ENCODE results near the gene PLAAT4. TPM values are rescaled to one million over a fixed set of nuclear protein-coding genes. Genes with fewer than 3 reads are reported as not detected.
A peak's percentile ranks its signal among the peaks of the same experiment; 100 is the strongest.
"Not testable (repeated sequence)": the region's sequence is repeated elsewhere in the genome, so short reads cannot be mapped to it uniquely, and the experiment has no call there.

PLAAT4 gene
- total RNA-seq, 3 donors from 2014 or later: 5.7 to 8.0 (median 7.4) TPM

- Mint-ChIP-seq H3K4me1 (ENCODE audit: low read depth) (peaks cover 11% of the 10 kb centered on the region), H3K27me3 (ENCODE audit: low read depth) (no peaks in the 10 kb centered on the region), H3K4me3 (no peak overlapping the region), H3K36me3 (ENCODE audit: insufficient read depth) (no peaks in the 10 kb centered on the region), H3K9me3 (peaks cover 6% of the 10 kb centered on the region)
- no peak for DNase-seq
- no peak for ATAC-seq
These were observed 13.5 kb upstream of the PLAAT4 start for GRCh38 chr11:63523151-63523550.

GRCh38 chr11:63527667-63528066 is 8.9 kb upstream of the PLAAT4 start:
- DNase-seq (no peak), ATAC-seq (no peak)
- Mint-ChIP-seq H3K27me3 (ENCODE audit: low read depth) (no peaks in the 10 kb centered on the region), H3K9me3 (no peaks in the 10 kb centered on the region), H3K36me3 (ENCODE audit: insufficient read depth) (no peaks in the 10 kb centered on the region), H3K4me1 (ENCODE audit: low read depth) (peaks cover 32% of the 10 kb centered on the region), H3K4me3 (no peak overlapping the region)

GRCh38 chr11:63528156-63528555 is 8.5 kb upstream of the PLAAT4 start:
- H3K4me3 Mint-ChIP-seq; ATAC-seq; DNase-seq; H3K27me3 Mint-ChIP-seq (ENCODE audit: low read depth); H3K36me3 Mint-ChIP-seq (ENCODE audit: insufficient read depth); H3K9me3 Mint-ChIP-seq: not testable (repeated sequence)
- peaks cover 37% of the 10 kb centered on the region for H3K4me1 Mint-ChIP-seq (ENCODE audit: low read depth)

- ATAC-seq; H3K4me3 Mint-ChIP-seq; DNase-seq; H3K36me3 Mint-ChIP-seq (ENCODE audit: insufficient read depth); H3K9me3 Mint-ChIP-seq; H3K27me3 Mint-ChIP-seq (ENCODE audit: low read depth): not testable (repeated sequence)
- H3K4me1 Mint-ChIP-seq (ENCODE audit: low read depth): peaks cover 44% of the 10 kb centered on the region
These were observed 7.8 kb upstream of the PLAAT4 start for GRCh38 chr11:63528729-63529278.

GRCh38 chr11:63529373-63529772 is 7.2 kb upstream of the PLAAT4 start:
- not testable (repeated sequence) for H3K36me3 Mint-ChIP-seq (ENCODE audit: insufficient read depth); H3K4me3 Mint-ChIP-seq; H3K9me3 Mint-ChIP-seq; DNase-seq; ATAC-seq; H3K27me3 Mint-ChIP-seq (ENCODE audit: low read depth)
- peaks cover 49% of the 10 kb centered on the region for H3K4me1 Mint-ChIP-seq (ENCODE audit: low read depth)

- ATAC-seq: no peak
- Mint-ChIP-seq H3K27me3 (ENCODE audit: low read depth) (no peaks in the 10 kb centered on the region), H3K4me3 (no peak overlapping the region), H3K9me3 (no peaks in the 10 kb centered on the region), H3K4me1 (ENCODE audit: low read depth) (peaks cover 54% of the 10 kb centered on the region), H3K36me3 (ENCODE audit: insufficient read depth) (no peaks in the 10 kb centered on the region)
- no peak for DNase-seq
These were observed 6.6 kb upstream of the PLAAT4 start for GRCh38 chr11:63530021-63530420.

GRCh38 chr11:63531074-63531792 is 5.4 kb upstream of the PLAAT4 start:
- not testable (repeated sequence) for DNase-seq; H3K36me3 Mint-ChIP-seq (ENCODE audit: insufficient read depth); H3K27me3 Mint-ChIP-seq (ENCODE audit: low read depth); H3K9me3 Mint-ChIP-seq
- peak; percentile 89 to 90 for ATAC-seq
- Mint-ChIP-seq H3K4me1 (ENCODE audit: low read depth) (peaks cover 66% of the 10 kb centered on the region), H3K4me3 (peak overlapping the region; percentile 59)

GRCh38 chr11:63532117-63532516 is 4.5 kb upstream of the PLAAT4 start:
- DNase-seq (no peak), ATAC-seq (no peak)
- Mint-ChIP-seq H3K4me1 (ENCODE audit: low read depth) (peaks cover 74% of the 10 kb centered on the region), H3K27me3 (ENCODE audit: low read depth) (no peaks in the 10 kb centered on the region), H3K4me3 (peak overlapping the region; percentile 33), H3K36me3 (ENCODE audit: insufficient read depth) (no peaks in the 10 kb centered on the region), H3K9me3 (no peaks in the 10 kb centered on the region)

GRCh38 chr11:63532799-63533475 is 3.7 kb upstream of the PLAAT4 start:
- no peaks in the 10 kb centered on the region for H3K36me3 Mint-ChIP-seq (ENCODE audit: insufficient read depth)
- H3K4me3 Mint-ChIP-seq: no peak overlapping the region
- DNase-seq (no peak), ATAC-seq (no peak)
- no peaks in the 10 kb centered on the region for H3K9me3 Mint-ChIP-seq
- no peaks in the 10 kb centered on the region for H3K27me3 Mint-ChIP-seq (ENCODE audit: low read depth)
- peaks cover 82% of the 10 kb centered on the region for H3K4me1 Mint-ChIP-seq (ENCODE audit: low read depth)

- H3K4me3 Mint-ChIP-seq: no peak overlapping the region
- H3K36me3 Mint-ChIP-seq (ENCODE audit: insufficient read depth): peaks cover 3% of the 10 kb centered on the region
- H3K4me1 Mint-ChIP-seq (ENCODE audit: low read depth): peaks cover 89% of the 10 kb centered on the region
- ATAC-seq: no peak
- no peaks in the 10 kb centered on the region for H3K27me3 Mint-ChIP-seq (ENCODE audit: low read depth)
- DNase-seq: no peak
- no peaks in the 10 kb centered on the region for H3K9me3 Mint-ChIP-seq
These were observed 2.5 kb upstream of the PLAAT4 start for GRCh38 chr11:63534076-63534475.

GRCh38 chr11:63534895-63535461 is 1.6 kb upstream of the PLAAT4 start:
- no peak overlapping the region for H3K4me3 Mint-ChIP-seq
- peaks cover 4% of the 10 kb centered on the region for H3K36me3 Mint-ChIP-seq (ENCODE audit: insufficient read depth)
- DNase-seq (no peak), ATAC-seq (peak; percentile 12)
- H3K4me1 Mint-ChIP-seq (ENCODE audit: low read depth): peaks cover 88% of the 10 kb centered on the region
- no peaks in the 10 kb centered on the region for H3K27me3 Mint-ChIP-seq (ENCODE audit: low read depth)
- no peaks in the 10 kb centered on the region for H3K9me3 Mint-ChIP-seq

- H3K4me1 Mint-ChIP-seq (ENCODE audit: low read depth): peaks cover 92% of the 10 kb centered on the region
- no peak for DNase-seq
- no peaks in the 10 kb centered on the region for H3K27me3 Mint-ChIP-seq (ENCODE audit: low read depth)
- H3K36me3 Mint-ChIP-seq (ENCODE audit: insufficient read depth): peaks cover 9% of the 10 kb centered on the region
- no peaks in the 10 kb centered on the region for H3K9me3 Mint-ChIP-seq
- peak overlapping the region; percentile 92 for H3K4me3 Mint-ChIP-seq
- peak in 1 of 2 donors; percentile 30 for ATAC-seq
These were observed 874 bp upstream of the PLAAT4 start for GRCh38 chr11:63535734-63536133.

- no peaks in the 10 kb centered on the region for H3K9me3 Mint-ChIP-seq
- ATAC-seq (peak; percentile 45 to 51), DNase-seq (no peak)
- peaks cover 9% of the 10 kb centered on the region for H3K36me3 Mint-ChIP-seq (ENCODE audit: insufficient read depth)
- no peaks in the 10 kb centered on the region for H3K27me3 Mint-ChIP-seq (ENCODE audit: low read depth)
- H3K4me1 Mint-ChIP-seq (ENCODE audit: low read depth): peaks cover 90% of the 10 kb centered on the region
- peak overlapping the region; percentile 92 for H3K4me3 Mint-ChIP-seq
These were observed 889 bp downstream of the PLAAT4 start for GRCh38 chr11:63537293-63538101.

GRCh38 chr11:63542506-63542905 is 5.9 kb downstream of the PLAAT4 start:
- H3K9me3 Mint-ChIP-seq; H3K4me3 Mint-ChIP-seq; H3K27me3 Mint-ChIP-seq (ENCODE audit: low read depth); DNase-seq; ATAC-seq: not testable (repeated sequence)
- H3K36me3 Mint-ChIP-seq (ENCODE audit: insufficient read depth): peaks cover 35% of the 10 kb centered on the region
- peaks cover 58% of the 10 kb centered on the region for H3K4me1 Mint-ChIP-seq (ENCODE audit: low read depth)

Measured in activated T-cell treated with anti-CD3 and anti-CD28 coated beads, Interleukin-2, amount 50 U/mL, for 4 hours (primary cell).